K562 (cell line): ENCODE measurements around the gene IDNK. TPM values are rescaled to one million over a fixed set of nuclear protein-coding genes. Genes with fewer than 3 reads are reported as not detected.
"Not testable (repeated sequence)": the region's sequence is repeated elsewhere in the genome, so short reads cannot be mapped to it uniquely, and the experiment has no call there.

ENCODE experiments used
- ATAC-seq: fragments of 200-7000 bp; cut with Tn5 transposase; 3 replicates; pipeline ENCODE4 v1.9.1; 2020; ENCODE audit warnings: moderate library complexity
- BruUV-seq: library from RNA; stranded (reverse); fragments of 400-500 nt; replicated peaks from 2 replicates; lab custom pipeline; 2021; lab: Mats Ljungman, UMichigan
- CTCF ChIA-PET: fragments of 300-600 bp; formaldehyde crosslinking; extraction: SDS; loops from one replicate; lab custom pipeline; 2021; ENCODE audit warnings: low intra/inter-chr PET ratio; lab: Yijun Ruan, JAX
- POLR2A ChIA-PET: fragments of 300-600, 350-650 bp; sonication (Branson Sonifier 250); formaldehyde crosslinking; extraction: SDS; loops from one replicate; lab custom pipeline; 2021; ENCODE audit warnings: antibody characterized with exemption, inconsistent platforms; lab: Yijun Ruan, JAX
- DNase-seq, 4 experiments: peaks; one replicate each; pipeline versions ENCODE4 v3.0.0 to v3.0.0-alpha.2; 2011 to 2018; ENCODE audit warnings: low spot score in 3 of 4, mixed read lengths in 3 of 4; ENCODE audit errors: extremely low read depth in 1 of 4
- FAIRE-seq: peaks from 2 replicates; lab custom pipeline; 2011; peaks lifted over from hg19 to GRCh38; lab: Jason Lieb, UNC
- H2AFZ ChIP-seq: 2 replicates; pipeline ENCODE4 v1.6.0; 2011; ENCODE audit warnings: low read depth, low read length, control low read depth, inconsistent platforms
- H3K27ac ChIP-seq: fragments of 200-600 bp; 3 replicates; pipeline ENCODE4 v1.8.0; 2011; ENCODE audit warnings: low read depth, mild to moderate bottlenecking, control low read depth, inconsistent platforms, low read length, moderate library complexity, mixed read lengths; ENCODE audit errors: extremely low read depth
- H3K27me3 ChIP-seq, 2 experiments: fragments of 300-600 bp in 1 of 2; 2 replicates in 1 of 2; 3 replicates in 1 of 2; pipeline versions ENCODE4 v1.6.0 to v1.8.0; 2011; ENCODE audit warnings: inconsistent platforms in 2 of 2, low read length in 2 of 2, mild to moderate bottlenecking in 1 of 2, mixed read lengths in 1 of 2, moderate library complexity in 1 of 2; ENCODE audit not compliant: control insufficient read depth in 2 of 2, insufficient read depth in 2 of 2
- H3K36me3 ChIP-seq: fragments of 300-600 bp; 3 replicates; pipeline ENCODE4 v1.8.0; 2011; ENCODE audit warnings: mild to moderate bottlenecking, low read length, inconsistent platforms; ENCODE audit not compliant: control insufficient read depth, insufficient read depth
- H3K4me1 ChIP-seq, 2 experiments: fragments of 200-600 bp in 1 of 2; replicated peaks in 1 of 2; 2 replicates in 1 of 2; 3 replicates in 1 of 2; pipeline versions ENCODE4 v1.5.1 to v1.8.0; 2011; ENCODE audit warnings: inconsistent platforms in 2 of 2, low read length in 2 of 2, mild to moderate bottlenecking in 1 of 2, mixed read lengths in 1 of 2, moderate library complexity in 1 of 2; ENCODE audit not compliant: control insufficient read depth in 2 of 2, insufficient read depth in 2 of 2
- H3K4me2 ChIP-seq: 2 replicates; pipeline ENCODE4 v1.6.1; 2011; ENCODE audit warnings: low read length, control low read depth, inconsistent platforms, mixed read lengths; ENCODE audit not compliant: insufficient read depth
- H3K4me3 ChIP-seq: fragments of 200-600 bp; sonication (generic), shearing (Covaris generic); 2 replicates; pipeline ENCODE4 v1.5.1; 2016; ENCODE audit warnings: control low read depth, inconsistent platforms
- H3K79me2 ChIP-seq: fragments of 200-600 bp; 3 replicates; pipeline ENCODE4 v1.8.0; 2011; ENCODE audit warnings: low read length, inconsistent platforms; ENCODE audit not compliant: control insufficient read depth, insufficient read depth
- H3K9ac ChIP-seq, 2 experiments: 2 replicates each; pipeline versions ENCODE4 v1.6.0 to v1.6.1; 2011; ENCODE audit warnings: low read depth in 2 of 2, low read length in 2 of 2, control low read depth in 1 of 2, inconsistent platforms in 1 of 2, mild to moderate bottlenecking in 1 of 2, mixed read lengths in 1 of 2; ENCODE audit not compliant: insufficient read depth in 1 of 2
- H3K9me1 ChIP-seq: one replicate; pipeline ENCODE4 v1.6.0; 2011; ENCODE audit warnings: inconsistent platforms, mild to moderate bottlenecking, low read length, moderate library complexity; ENCODE audit not compliant: control insufficient read depth, insufficient read depth
- H3K9me3 ChIP-seq: replicated peaks from 2 replicates; pipeline ENCODE4 v1.5.1; 2011; ENCODE audit warnings: low read depth, low read length, inconsistent platforms; ENCODE audit not compliant: control insufficient read depth, insufficient read depth
- H4K20me1 ChIP-seq: replicated peaks from 2 replicates; pipeline ENCODE4 v1.6.1; 2011; ENCODE audit warnings: low read length, inconsistent platforms, mixed read lengths; ENCODE audit not compliant: control insufficient read depth, insufficient read depth
- ZFP91 ChIP-seq: sonication (generic); formaldehyde crosslinking; IDR thresholded peaks from 2 replicates; pipeline ENCODE4 v1.8.0; 2022; ENCODE audit warnings: mild to moderate bottlenecking, missing genetic modification reagents
- ZNF384 ChIP-seq: IDR thresholded peaks from 2 replicates; pipeline ENCODE4 v1.6.1; 2012; ENCODE audit warnings: low read depth, low read length, improper control_type of control experiment
- ZNF766 ChIP-seq: fragments of 200-800 bp; sonication (Bioruptor generic); conservative IDR thresholded peaks from 2 replicates; pipeline ENCODE4 v1.6.1; 2016; ENCODE audit warnings: missing genetic modification characterization, missing compliant biosample characterization
- WGBS: fragments of 100-300 bp; shearing (Covaris generic); methylation state at CpG from one replicate; pipeline ENCODE4 v1.1.6; 2016; ENCODE audit warnings: low coverage, mixed read lengths; ENCODE audit not compliant: insufficient coverage; ENCODE audit errors: missing lambda C conversion rate; 5-methylcytosine and 5-hydroxymethylcytosine counted together
- in situ Hi-C: fragments of 300-500 bp; cut with MboI; formaldehyde crosslinking; loops from 4 replicates; pipeline ENCODE4 v1.15.0; 2018; ENCODE audit warnings: inconsistent platforms, mixed read lengths
- intact Hi-C: fragments of 100-400 bp; cut with micrococcal nuclease; formaldehyde crosslinking; loops from 2 replicates; pipeline ENCODE4 v1.14.2; 2022
- polyA plus RNA-seq, 8 experiments: library from polyadenylated mRNA; depleted of rRNA in 4 of 8; stranded (reverse) in 5 of 8; unstranded in 3 of 8; fragments of >200 nt; fragmentation: Nextera tagmentation in 2 of 8; fragmentation: Illumina TruSeq in 1 of 8; extraction: Ambion mirVana in 2 of 8; extraction: Trizol in 1 of 8; gene quantifications; 2 replicates each; pipeline versions ENCODE4 v1.2.1 to v1.2.3, GENCODE V29; 2011 to 2014; ENCODE audit warnings: inconsistent platforms in 1 of 8, missing spikeins in 1 of 8
- total RNA-seq, 7 experiments: library from RNA; depleted of rRNA in 6 of 7; stranded (reverse); fragments of >200 nt in 6 of 7; fragmentation: Illumina TruSeq in 2 of 7; extraction: Trizol in 2 of 7; gene quantifications; 2 replicates each; pipeline versions ENCODE4 v1.2.1 to v1.2.3, GENCODE V29; 2011 to 2021; ENCODE audit warnings: low replicate concordance in 1 of 7

Gene IDNK
- total and polyA plus RNA-seq, 9 of the 15 experiments (the other 6 are each of a cell fraction or from before 2014, with no cell fraction given), result 0.41 to 1.1 (median 0.55) TPM

DNA sequence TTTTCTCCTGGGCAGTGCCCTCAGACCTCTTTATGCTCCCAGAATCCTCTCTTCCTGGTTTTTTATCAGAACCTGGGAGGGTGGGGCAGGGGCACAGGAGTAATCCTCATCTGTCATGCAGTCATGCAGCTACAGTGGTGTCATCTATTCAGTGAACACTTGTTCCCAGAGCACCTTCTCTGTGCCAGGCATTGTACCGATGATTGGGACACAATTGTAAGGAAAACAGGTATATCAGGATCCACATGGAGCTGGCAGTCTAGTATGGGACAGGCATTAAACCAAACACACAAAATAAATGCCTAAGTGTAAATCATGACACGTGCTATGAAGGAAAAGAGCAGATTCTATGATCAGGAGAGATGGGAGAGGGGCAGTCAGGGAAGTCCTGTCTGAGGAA lies 21.5 kb upstream of the IDNK start (continued):
- TF ChIP-seq ZNF384 (no peak), ZFP91 (no peak)

DNA sequence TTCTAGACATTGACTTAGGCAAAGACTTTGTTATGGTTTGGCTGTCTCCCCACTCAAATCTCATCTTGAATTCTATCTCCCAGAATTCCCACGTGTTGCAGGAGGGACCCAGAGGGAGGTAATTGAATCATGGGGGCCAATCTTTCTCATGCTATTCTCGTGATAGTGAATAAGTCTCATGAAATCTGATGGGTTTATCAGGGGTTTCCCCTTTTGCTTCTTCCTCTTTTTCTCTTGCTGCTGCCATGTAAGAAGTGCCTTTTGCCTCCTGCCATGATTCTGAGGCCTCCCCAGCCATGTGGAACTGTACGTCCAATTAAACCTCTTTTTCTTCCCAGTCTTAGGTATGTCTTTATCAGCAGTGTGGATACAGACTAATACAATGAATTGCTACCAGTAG lies 15.3 kb upstream of the IDNK start:
- POLR2A ChIA-PET, FAIRE-seq, H3K27ac ChIP-seq, H3K4me1 ChIP-seq, CTCF ChIA-PET, H3K27me3 ChIP-seq, H2AFZ ChIP-seq, DNase-seq, H3K4me3 ChIP-seq, H3K9ac ChIP-seq, intact Hi-C loops, H4K20me1 ChIP-seq, ATAC-seq, H3K36me3 ChIP-seq, H3K4me2 ChIP-seq, H3K9me1 ChIP-seq, H3K79me2 ChIP-seq, BruUV-seq, H3K9me3 ChIP-seq: not testable (repeated sequence)
- in situ Hi-C loops, result loop anchor here (25.0 kb wide), 1 partner anchor 305 kb away; the partner anchor contains the start of gene KIF27
- peak; percentile 77 for TF ChIP-seq ZNF766 (CRISPR knock-in tag)
- WGBS, result 11% methylated on average over 3 of the region's 3 CpGs
